ENCODE data around the gene SPTAN1.

Gene SPTAN1

DNA sequence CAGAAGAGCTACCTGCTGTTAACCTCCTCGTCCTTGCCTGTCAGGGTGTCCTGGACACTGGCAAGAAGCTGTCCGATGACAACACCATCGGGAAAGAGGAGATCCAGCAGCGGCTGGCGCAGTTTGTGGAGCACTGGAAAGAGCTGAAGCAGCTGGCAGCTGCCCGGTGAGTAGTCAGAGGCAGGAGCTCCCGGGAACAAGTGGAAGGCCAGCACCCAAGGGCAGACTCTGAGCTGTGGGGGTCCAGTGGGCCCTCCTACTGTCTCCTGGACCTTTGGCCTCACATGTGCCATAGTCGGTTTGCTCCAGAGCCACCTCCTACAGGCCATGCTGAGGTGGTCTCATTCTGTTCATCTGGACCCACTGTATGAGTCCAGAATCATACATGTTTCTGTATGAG, 65.6 kb downstream of the SPTAN1 start:
- Histone ChIP-seq H3K27me3 (ENCODE audit: control insufficient read depth, insufficient read depth, low read length) (no peaks in the 10 kb centered on the region), H3K36me3 (ENCODE audit: control insufficient read depth, insufficient read depth, low read length) (peaks cover 64% of the 10 kb centered on the region), H3K4me1 (ENCODE audit: control insufficient read depth, insufficient read depth, low read length) (no peaks in the 10 kb centered on the region), H3K27ac (ENCODE audit: low read depth, low read length) (no peak overlapping the region), H3K4me3 (ENCODE audit: low read length) (no peak overlapping the region), H3K9ac (ENCODE audit: low read length) (no peak overlapping the region)

GRCh38 chr9:128619127-128619526, 66.7 kb downstream of the SPTAN1 start:
- Histone ChIP-seq H3K4me1 (ENCODE audit: control insufficient read depth, insufficient read depth, low read length) (no peaks in the 10 kb centered on the region), H3K36me3 (ENCODE audit: control insufficient read depth, insufficient read depth, low read length) (peaks cover 60% of the 10 kb centered on the region), H3K4me3 (ENCODE audit: low read length) (no peak overlapping the region), H3K9ac (ENCODE audit: low read length) (no peak overlapping the region), H3K27ac (ENCODE audit: low read depth, low read length) (no peak overlapping the region), H3K27me3 (ENCODE audit: control insufficient read depth, insufficient read depth, low read length) (no peaks in the 10 kb centered on the region)

- no peaks in the 10 kb centered on the region for H3K4me1 ChIP-seq (ENCODE audit: control insufficient read depth, insufficient read depth, low read length)
- H3K36me3 ChIP-seq (ENCODE audit: control insufficient read depth, insufficient read depth, low read length): peaks cover 66% of the 10 kb centered on the region
- no peak overlapping the region for H3K9ac ChIP-seq (ENCODE audit: low read length)
- no peaks in the 10 kb centered on the region for H3K27me3 ChIP-seq (ENCODE audit: control insufficient read depth, insufficient read depth, low read length)
- no peak overlapping the region for H3K27ac ChIP-seq (ENCODE audit: low read depth, low read length)
- no peak overlapping the region for H3K4me3 ChIP-seq (ENCODE audit: low read length)
These were observed 67.4 kb downstream of the SPTAN1 start for GRCh38 chr9:128619779-128620178.

DNA sequence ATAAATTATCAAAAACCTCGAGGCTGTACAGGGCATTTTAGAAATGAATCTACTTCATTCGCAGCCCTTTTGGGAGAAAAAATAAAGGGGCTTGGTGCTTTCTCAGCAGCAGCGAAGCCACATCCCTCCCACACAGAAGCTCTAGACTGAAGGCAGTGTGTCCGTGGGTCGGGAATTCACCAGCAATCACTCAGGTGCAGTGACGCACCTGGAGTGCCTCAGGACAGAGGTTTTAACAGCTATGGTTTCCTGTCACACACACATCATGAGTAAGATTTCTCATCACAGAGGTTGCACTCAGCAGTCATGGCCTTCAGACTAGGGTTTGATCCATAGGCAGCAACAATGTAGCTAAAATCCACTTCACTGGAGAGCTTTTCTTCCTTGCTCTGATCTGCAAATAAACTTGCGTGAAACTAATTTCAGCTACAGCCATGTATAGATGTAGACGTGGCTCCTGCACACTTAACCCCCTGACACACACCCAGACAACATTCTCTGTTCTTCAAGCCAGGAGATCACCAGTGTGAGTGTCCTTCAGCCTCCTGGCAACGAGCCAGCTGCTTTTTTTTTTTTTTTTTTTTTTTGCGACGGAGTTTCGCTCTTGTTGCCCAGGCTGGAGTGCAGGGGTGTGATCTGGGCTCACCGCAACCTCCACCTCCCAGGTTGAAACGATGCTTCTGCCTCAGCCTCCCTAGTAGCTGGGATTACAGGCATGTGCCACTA, 69.5 kb downstream of the SPTAN1 start:
- Histone ChIP-seq H3K4me3 (ENCODE audit: low read length) (no peak overlapping the region), H3K36me3 (ENCODE audit: control insufficient read depth, insufficient read depth, low read length) (peaks cover 74% of the 10 kb centered on the region), H3K27me3 (ENCODE audit: control insufficient read depth, insufficient read depth, low read length) (no peaks in the 10 kb centered on the region), H3K4me1 (ENCODE audit: control insufficient read depth, insufficient read depth, low read length) (no peaks in the 10 kb centered on the region), H3K27ac (ENCODE audit: low read depth, low read length) (no peak overlapping the region), H3K9ac (ENCODE audit: low read length) (no peak overlapping the region)

- Histone ChIP-seq H3K4me3 (ENCODE audit: low read length) (no peak overlapping the region), H3K27me3 (ENCODE audit: control insufficient read depth, insufficient read depth, low read length) (no peaks in the 10 kb centered on the region), H3K36me3 (ENCODE audit: control insufficient read depth, insufficient read depth, low read length) (peaks cover 76% of the 10 kb centered on the region), H3K4me1 (ENCODE audit: control insufficient read depth, insufficient read depth, low read length) (peaks cover 4% of the 10 kb centered on the region), H3K9ac (ENCODE audit: low read length) (no peak overlapping the region), H3K27ac (ENCODE audit: low read depth, low read length) (no peak overlapping the region)
These were observed 72.2 kb downstream of the SPTAN1 start for GRCh38 chr9:128624566-128624965.

DNA sequence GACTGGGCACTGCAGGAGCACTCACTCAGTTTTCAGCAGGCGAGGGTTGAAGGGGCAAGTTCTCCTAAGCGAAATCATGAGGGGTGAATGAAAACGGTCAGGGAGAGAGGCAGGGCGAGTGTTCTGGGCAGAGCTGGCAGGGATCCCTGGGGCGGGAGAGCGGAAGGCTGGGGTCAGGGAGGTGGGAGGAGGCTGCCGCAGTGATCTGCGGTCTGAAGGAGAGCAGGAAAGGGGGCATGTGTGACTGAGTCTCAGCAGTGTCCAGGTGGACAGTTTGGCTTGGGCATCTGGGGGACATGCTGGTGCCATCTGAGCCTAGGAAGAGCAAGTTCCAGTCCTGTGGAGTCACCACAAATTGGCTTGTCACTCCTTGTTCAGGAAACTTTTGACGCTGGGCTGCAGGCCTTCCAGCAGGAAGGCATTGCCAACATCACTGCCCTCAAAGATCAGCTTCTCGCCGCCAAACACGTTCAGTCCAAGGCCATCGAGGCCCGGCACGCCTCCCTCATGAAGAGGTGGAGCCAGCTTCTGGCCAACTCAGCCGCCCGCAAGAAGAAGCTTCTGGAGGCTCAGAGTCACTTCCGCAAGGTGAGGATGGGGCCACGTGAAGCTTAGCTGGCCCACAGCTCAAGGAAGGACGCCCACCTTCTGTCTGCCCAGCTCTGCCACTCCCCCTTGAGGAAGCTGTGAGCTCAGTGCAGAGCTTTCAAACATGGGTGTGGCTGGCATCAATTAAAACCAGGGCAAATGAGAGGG, 73.2 kb downstream of the SPTAN1 start:
- H3K36me3 ChIP-seq (ENCODE audit: control insufficient read depth, insufficient read depth, low read length): peaks cover 75% of the 10 kb centered on the region
- H3K4me3 ChIP-seq (ENCODE audit: low read length): no peak overlapping the region
- H3K4me1 ChIP-seq (ENCODE audit: control insufficient read depth, insufficient read depth, low read length): peaks cover 4% of the 10 kb centered on the region
- H3K9ac ChIP-seq (ENCODE audit: low read length): no peak overlapping the region
- H3K27me3 ChIP-seq (ENCODE audit: control insufficient read depth, insufficient read depth, low read length): no peaks in the 10 kb centered on the region
- H3K27ac ChIP-seq (ENCODE audit: low read depth, low read length): no peak overlapping the region

GRCh38 chr9:128626181-128626580, 73.8 kb downstream of the SPTAN1 start:
- Histone ChIP-seq H3K4me3 (ENCODE audit: low read length) (no peak overlapping the region), H3K36me3 (ENCODE audit: control insufficient read depth, insufficient read depth, low read length) (peaks cover 69% of the 10 kb centered on the region), H3K9ac (ENCODE audit: low read length) (no peak overlapping the region), H3K27ac (ENCODE audit: low read depth, low read length) (no peak overlapping the region), H3K4me1 (ENCODE audit: control insufficient read depth, insufficient read depth, low read length) (peaks cover 4% of the 10 kb centered on the region), H3K27me3 (ENCODE audit: control insufficient read depth, insufficient read depth, low read length) (no peaks in the 10 kb centered on the region)

GRCh38 chr9:128627127-128627715, 74.8 kb downstream of the SPTAN1 start:
- H3K4me3 ChIP-seq (ENCODE audit: low read length): no peak overlapping the region
- H3K27ac ChIP-seq (ENCODE audit: low read depth, low read length): no peak overlapping the region
- peaks cover 72% of the 10 kb centered on the region for H3K36me3 ChIP-seq (ENCODE audit: control insufficient read depth, insufficient read depth, low read length)
- no peaks in the 10 kb centered on the region for H3K27me3 ChIP-seq (ENCODE audit: control insufficient read depth, insufficient read depth, low read length)
- peaks cover 4% of the 10 kb centered on the region for H3K4me1 ChIP-seq (ENCODE audit: control insufficient read depth, insufficient read depth, low read length)
- no peak overlapping the region for H3K9ac ChIP-seq (ENCODE audit: low read length)

- Histone ChIP-seq H3K9ac (ENCODE audit: low read length) (no peak overlapping the region), H3K27ac (ENCODE audit: low read depth, low read length) (peak overlapping the region; percentile 24)
These were observed 75.5 kb downstream of the SPTAN1 start for GRCh38 chr9:128627906-128628305.

GRCh38 chr9:128628471-128629048, 76.2 kb downstream of the SPTAN1 start:
- no peak overlapping the region for H3K9ac ChIP-seq (ENCODE audit: low read length)
- no peaks in the 10 kb centered on the region for H3K27me3 ChIP-seq (ENCODE audit: control insufficient read depth, insufficient read depth, low read length)
- no peak overlapping the region for H3K27ac ChIP-seq (ENCODE audit: low read depth, low read length)
- peaks cover 85% of the 10 kb centered on the region for H3K36me3 ChIP-seq (ENCODE audit: control insufficient read depth, insufficient read depth, low read length)
- H3K4me3 ChIP-seq (ENCODE audit: low read length): no peak overlapping the region
- H3K4me1 ChIP-seq (ENCODE audit: control insufficient read depth, insufficient read depth, low read length): peaks cover 4% of the 10 kb centered on the region

More at GRCh38 chr9:128627906-128628305, 75.5 kb downstream of the SPTAN1 start:
- H3K27me3 ChIP-seq (ENCODE audit: control insufficient read depth, insufficient read depth, low read length): no peaks in the 10 kb centered on the region
- peaks cover 4% of the 10 kb centered on the region for H3K4me1 ChIP-seq (ENCODE audit: control insufficient read depth, insufficient read depth, low read length)
- no peak overlapping the region for H3K4me3 ChIP-seq (ENCODE audit: low read length)
- H3K36me3 ChIP-seq (ENCODE audit: control insufficient read depth, insufficient read depth, low read length): peaks cover 79% of the 10 kb centered on the region

DNA sequence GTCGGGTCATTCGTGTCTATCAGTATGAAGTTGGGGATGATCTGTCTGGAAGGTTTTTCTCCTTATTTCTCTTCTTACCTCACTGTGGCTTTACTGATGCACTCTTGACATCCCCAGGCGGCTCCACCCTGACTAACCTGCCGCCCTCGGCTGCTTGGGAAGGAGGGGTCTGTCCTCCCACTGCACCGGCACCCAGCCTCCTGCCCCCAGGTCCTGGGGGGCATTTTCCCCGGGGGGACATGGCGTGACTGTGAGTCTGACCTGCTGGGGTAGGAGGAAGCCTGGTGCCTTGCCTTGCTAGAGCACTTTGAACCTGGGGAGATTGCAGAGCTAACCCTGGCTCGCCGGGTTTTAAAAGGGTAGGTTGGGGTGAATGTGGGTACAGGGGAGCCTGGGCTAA, 76.7 kb downstream of the SPTAN1 start:
- H3K4me1 ChIP-seq (ENCODE audit: control insufficient read depth, insufficient read depth, low read length): peaks cover 4% of the 10 kb centered on the region
- H3K36me3 ChIP-seq (ENCODE audit: control insufficient read depth, insufficient read depth, low read length): peaks cover 88% of the 10 kb centered on the region
- H3K4me3 ChIP-seq (ENCODE audit: low read length): no peak overlapping the region
- H3K27me3 ChIP-seq (ENCODE audit: control insufficient read depth, insufficient read depth, low read length): no peaks in the 10 kb centered on the region
- no peak overlapping the region for H3K9ac ChIP-seq (ENCODE audit: low read length)
- H3K27ac ChIP-seq (ENCODE audit: low read depth, low read length): no peak overlapping the region

GRCh38 chr9:128629852-128630545, 77.6 kb downstream of the SPTAN1 start:
- Histone ChIP-seq H3K9ac (ENCODE audit: low read length) (no peak overlapping the region), H3K27me3 (ENCODE audit: control insufficient read depth, insufficient read depth, low read length) (no peaks in the 10 kb centered on the region), H3K4me1 (ENCODE audit: control insufficient read depth, insufficient read depth, low read length) (peaks cover 8% of the 10 kb centered on the region), H3K27ac (ENCODE audit: low read depth, low read length) (no peak overlapping the region), H3K4me3 (ENCODE audit: low read length) (no peak overlapping the region), H3K36me3 (ENCODE audit: control insufficient read depth, insufficient read depth, low read length) (peaks cover 79% of the 10 kb centered on the region)
